AG09319 (cell line): ENCODE results near the gene KCNC1.

Source experiments
- DNase-seq: peaks from one replicate; pipeline ENCODE4 v3.0.0-alpha.2; 2010; ENCODE audit warnings: low read depth; ENCODE audit errors: extremely low read depth
- TF ChIP-seq, protein P1 (sequence below): IDR thresholded peaks from 2 replicates; pipeline ENCODE4 v1.5.1; 2011; ENCODE audit warnings: low read depth, mild to moderate bottlenecking, inconsistent platforms, low read length, moderate library complexity

KCNC1 gene

GRCh38 chr11:17734418-17734911 is at the start of gene KCNC1:
Gene KCNC1 (plus strand): TSS chr11:17734781. CDS start chr11:17736003, 1,222 bp downstream.
- DNase-seq, result no peak

DNA sequence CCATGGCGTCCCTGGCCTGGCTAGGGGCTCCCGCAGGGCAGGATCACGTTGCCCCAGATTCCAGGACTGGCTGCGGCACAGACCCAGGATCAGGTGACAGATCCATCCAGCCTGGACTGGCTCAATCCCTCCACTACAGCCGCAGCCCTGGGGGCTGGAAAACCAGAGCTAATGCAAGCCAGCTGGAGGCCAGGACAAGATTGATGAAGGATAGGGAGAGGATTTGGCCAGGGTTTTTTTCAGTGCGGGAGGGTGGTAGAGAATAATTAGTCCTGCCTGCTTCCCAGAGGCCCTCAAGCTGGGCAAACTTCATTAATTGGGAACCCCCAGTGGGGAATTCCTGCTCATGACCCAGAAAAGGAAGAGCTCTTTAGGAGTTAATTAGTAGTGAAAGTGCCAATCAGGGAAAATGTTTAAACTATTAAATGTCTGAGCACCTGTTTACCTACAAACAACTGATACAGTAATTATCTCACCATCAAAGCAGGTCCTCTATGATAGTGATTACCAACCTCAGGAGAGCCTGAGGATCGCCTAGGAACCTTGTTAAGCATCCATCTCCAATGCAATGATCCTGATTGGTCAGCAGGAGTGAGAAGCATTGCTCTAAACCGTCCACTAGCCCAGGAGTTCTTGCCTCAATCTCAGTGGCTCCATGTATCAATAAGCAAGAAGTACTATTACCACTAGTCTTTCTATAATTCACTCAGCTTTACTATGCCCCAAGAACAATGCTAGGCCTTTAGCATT is 48.2 kb upstream of the KCNC1 start:
- TF ChIP-seq, protein P1, sequence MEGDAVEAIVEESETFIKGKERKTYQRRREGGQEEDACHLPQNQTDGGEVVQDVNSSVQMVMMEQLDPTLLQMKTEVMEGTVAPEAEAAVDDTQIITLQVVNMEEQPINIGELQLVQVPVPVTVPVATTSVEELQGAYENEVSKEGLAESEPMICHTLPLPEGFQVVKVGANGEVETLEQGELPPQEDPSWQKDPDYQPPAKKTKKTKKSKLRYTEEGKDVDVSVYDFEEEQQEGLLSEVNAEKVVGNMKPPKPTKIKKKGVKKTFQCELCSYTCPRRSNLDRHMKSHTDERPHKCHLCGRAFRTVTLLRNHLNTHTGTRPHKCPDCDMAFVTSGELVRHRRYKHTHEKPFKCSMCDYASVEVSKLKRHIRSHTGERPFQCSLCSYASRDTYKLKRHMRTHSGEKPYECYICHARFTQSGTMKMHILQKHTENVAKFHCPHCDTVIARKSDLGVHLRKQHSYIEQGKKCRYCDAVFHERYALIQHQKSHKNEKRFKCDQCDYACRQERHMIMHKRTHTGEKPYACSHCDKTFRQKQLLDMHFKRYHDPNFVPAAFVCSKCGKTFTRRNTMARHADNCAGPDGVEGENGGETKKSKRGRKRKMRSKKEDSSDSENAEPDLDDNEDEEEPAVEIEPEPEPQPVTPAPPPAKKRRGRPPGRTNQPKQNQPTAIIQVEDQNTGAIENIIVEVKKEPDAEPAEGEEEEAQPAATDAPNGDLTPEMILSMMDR, result no peak
- DNase-seq, result no peak

More at GRCh38 chr11:17734418-17734911, at the start of gene KCNC1:
- TF ChIP-seq, protein P1, result no peak

DNA sequence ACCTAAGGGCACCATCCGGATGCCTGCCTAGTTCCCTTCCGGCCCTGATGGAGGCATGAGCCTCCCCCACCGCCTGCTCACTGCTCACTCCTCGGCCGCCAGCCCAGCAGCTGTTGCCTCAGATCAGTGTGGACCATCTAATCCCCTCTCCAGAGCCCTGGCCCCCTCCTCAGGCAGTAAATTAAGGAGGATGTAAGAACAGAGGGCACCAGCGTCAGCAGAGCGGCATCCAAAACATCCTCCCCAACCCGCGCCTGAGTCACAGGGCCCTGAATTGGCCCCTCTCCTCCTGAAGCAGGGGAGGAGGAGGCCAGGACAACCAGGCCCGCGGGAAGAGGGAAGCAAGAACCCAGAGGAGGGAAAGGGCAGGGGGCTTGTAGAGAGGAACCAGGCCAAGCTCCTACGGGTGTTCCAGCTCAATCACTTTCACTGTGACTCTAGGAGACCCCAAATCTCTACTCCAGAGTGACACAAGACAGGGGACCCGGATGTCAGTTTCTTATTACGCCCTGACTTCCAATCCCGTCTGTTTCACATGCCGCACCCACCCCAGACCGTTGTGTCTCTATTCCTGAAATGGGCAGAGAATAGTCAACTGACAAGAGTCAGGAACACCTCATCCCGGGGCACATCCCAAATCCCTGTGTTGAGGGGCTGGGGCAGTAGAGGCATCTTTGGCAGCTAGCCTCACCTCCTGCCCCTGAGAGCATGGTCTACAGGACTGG is 46.5 kb upstream of the KCNC1 start:
- TF ChIP-seq, protein P1, result no peak
- DNase-seq, result no peak

DNA sequence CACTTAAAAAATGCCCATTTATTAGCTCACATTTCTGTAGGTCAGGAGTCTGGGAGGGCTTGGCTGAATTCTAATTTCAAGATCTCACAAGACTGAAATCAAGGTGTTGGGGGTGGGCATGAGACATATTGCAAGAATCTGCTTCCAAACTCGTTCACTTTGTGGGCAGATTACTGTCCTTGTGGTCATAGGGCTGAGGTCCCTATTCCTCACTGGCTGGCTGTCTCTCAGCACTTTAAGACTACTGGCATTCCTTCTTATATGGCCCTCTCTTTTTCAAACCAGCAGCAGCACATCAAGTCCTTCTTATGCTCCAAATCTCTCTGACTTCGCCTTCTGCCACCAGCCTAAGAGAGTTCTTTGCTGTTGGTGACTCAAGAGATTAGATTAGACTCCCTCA is 43.0 kb upstream of the KCNC1 start:
- TF ChIP-seq, protein P1, result no peak
- no peak for DNase-seq

DNA sequence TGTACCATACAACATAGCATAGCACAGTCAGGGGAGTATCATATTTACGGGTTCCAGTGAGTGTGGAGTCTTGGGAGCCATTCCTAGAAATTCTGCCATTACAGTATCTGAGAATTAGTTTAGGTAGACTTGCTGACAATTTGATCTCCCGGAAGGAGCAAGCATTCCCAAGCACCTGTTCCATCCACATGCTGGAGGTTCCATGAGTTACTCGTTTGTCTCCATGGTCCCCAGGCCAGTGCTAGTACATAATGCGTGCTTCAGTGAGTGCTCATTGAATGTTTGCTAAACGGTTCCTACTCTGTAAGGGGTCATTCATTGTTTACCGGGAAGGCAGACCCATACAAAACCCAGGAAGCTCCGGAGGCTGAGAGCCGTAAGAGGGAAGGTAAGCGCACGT is 42.6 kb upstream of the KCNC1 start:
- TF ChIP-seq, protein P1, result no peak
- no peak for DNase-seq

DNA sequence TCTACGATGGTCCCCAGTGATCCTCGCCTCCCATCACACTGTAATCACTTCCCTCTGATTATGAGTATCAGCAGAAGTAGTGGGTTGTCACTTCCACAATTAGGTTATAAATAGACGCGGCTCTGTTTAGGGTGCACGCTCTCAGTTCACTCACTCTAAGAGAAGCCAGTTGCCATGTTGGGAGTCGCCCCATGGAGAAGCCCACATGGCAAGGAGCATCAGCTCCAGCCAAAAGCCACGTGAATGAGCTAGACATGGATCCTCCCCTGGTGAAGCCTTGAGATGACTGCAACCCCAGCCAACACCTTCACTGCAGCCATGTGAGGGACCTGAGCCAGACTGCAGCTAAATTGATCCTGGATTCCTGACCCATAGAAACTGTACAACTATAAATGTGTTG is 41.6 kb upstream of the KCNC1 start:
- DNase-seq, result no peak
- TF ChIP-seq, protein P1, result no peak

DNA sequence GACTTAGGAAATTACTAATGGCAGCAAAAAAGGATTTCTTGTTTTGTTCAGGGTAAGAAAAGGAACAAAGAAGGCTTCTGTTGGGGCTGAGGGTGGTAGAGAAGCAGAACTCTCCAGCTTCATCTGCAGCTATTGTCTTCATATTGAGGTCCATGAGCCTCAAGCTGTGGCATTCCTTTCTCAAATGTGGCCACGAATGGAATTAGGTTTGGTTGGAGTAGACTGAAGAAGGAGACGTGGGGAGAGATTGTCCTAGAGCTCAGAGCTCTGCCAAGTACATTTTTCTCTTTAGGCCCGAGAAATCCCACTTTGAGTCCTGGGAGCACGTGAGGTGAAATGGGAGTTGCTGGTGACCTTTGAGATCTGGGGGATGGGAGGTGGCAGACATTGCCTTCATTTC is 41.0 kb upstream of the KCNC1 start:
- no peak for DNase-seq
- TF ChIP-seq, protein P1, result no peak
